GM18517 (cell line): ENCODE results near the gene TIAM2.
"Not testable (repeated sequence)": the region's sequence is repeated elsewhere in the genome, so short reads cannot be mapped to it uniquely, and the experiment has no call there.

ENCODE experiments used
- ATAC-seq: cut with Tn5 transposase; IDR thresholded peaks from one replicate; pipeline ENCODE4 v1.9.1; 2021; ENCODE audit warnings: mild to moderate bottlenecking, moderate library complexity; ENCODE audit not compliant: unreplicated experiment

TIAM2 gene

GRCh38 chr6:154995254-154996015, at the start of gene TIAM2:
TSS of gene TIAM2 (plus strand) at chr6:154995315. CDS start at chr6:155129224, 133,909 bp downstream.
- ATAC-seq, result no peak

GRCh38 chr6:154950979-154951344, 44.2 kb upstream of the TIAM2 start:
- ATAC-seq, result no peak

GRCh38 chr6:154951345-154952200, 43.5 kb upstream of the TIAM2 start:
- ATAC-seq, result peak; percentile 79

GRCh38 chr6:154953644-154954043, 41.5 kb upstream of the TIAM2 start:
- no peak for ATAC-seq

- ATAC-seq, result no peak
Measured at GRCh38 chr6:154954347-154954746, 40.8 kb upstream of the TIAM2 start.

- no peak for ATAC-seq
Measured at GRCh38 chr6:154956771-154957522, 38.2 kb upstream of the TIAM2 start.

- no peak for ATAC-seq
Measured at GRCh38 chr6:154958469-154958868, 36.6 kb upstream of the TIAM2 start.

- no peak for ATAC-seq
Measured at GRCh38 chr6:154960299-154960843, 34.7 kb upstream of the TIAM2 start.

GRCh38 chr6:154960854-154961530, 34.1 kb upstream of the TIAM2 start:
- ATAC-seq, result no peak

- ATAC-seq, result no peak
Measured at GRCh38 chr6:154962753-154963152, 32.4 kb upstream of the TIAM2 start.

GRCh38 chr6:154966065-154966770, 28.9 kb upstream of the TIAM2 start:
- not testable (repeated sequence) for ATAC-seq

GRCh38 chr6:154969796-154970195, 25.3 kb upstream of the TIAM2 start:
- no peak for ATAC-seq

- ATAC-seq, result no peak
Measured at GRCh38 chr6:154974485-154975149, 20.5 kb upstream of the TIAM2 start.

- no peak for ATAC-seq
Measured at GRCh38 chr6:154977588-154977987, 17.5 kb upstream of the TIAM2 start.

- ATAC-seq, result no peak
Measured at GRCh38 chr6:154980273-154981078, 14.6 kb upstream of the TIAM2 start.

- ATAC-seq, result peak; percentile 56
Measured at GRCh38 chr6:154981079-154981870, 13.8 kb upstream of the TIAM2 start.

- no peak for ATAC-seq
Measured at GRCh38 chr6:154984146-154984545, 11.0 kb upstream of the TIAM2 start.

GRCh38 chr6:154986787-154987235, 8.3 kb upstream of the TIAM2 start:
- ATAC-seq, result no peak
